ENCODE results near the gene SCAND1.
"Not testable (repeated sequence)": the region's sequence is repeated elsewhere in the genome, so short reads cannot be mapped to it uniquely, and the experiment has no call there.

The SCAND1 gene

GRCh38 chr20:35954200-35954906 lies at the start of gene SCAND1:
SCAND1 (minus strand) TSS chr20:35954502; CDS start chr20:35954284, 218 bp downstream.
- peak; percentile 97 for DNase-seq

GRCh38 chr20:36004045-36004444 lies 49.7 kb upstream of the SCAND1 start:
- no peak for DNase-seq

- DNase-seq = no peak
Measured at GRCh38 chr20:36002855-36003254, 48.6 kb upstream of the SCAND1 start.

- DNase-seq = not testable (repeated sequence)
Measured at GRCh38 chr20:36001331-36001730, 47.0 kb upstream of the SCAND1 start.

- not testable (repeated sequence) for DNase-seq
Measured at GRCh38 chr20:35996492-35996891, 42.2 kb upstream of the SCAND1 start.

GRCh38 chr20:35994994-35995453 lies 40.7 kb upstream of the SCAND1 start:
- peak; percentile 83 for DNase-seq

GRCh38 chr20:35992713-35993335 lies 38.5 kb upstream of the SCAND1 start:
- peak; percentile 36 for DNase-seq

- peak; percentile 4 for DNase-seq
Measured at GRCh38 chr20:35991142-35991771, 37.0 kb upstream of the SCAND1 start.

GRCh38 chr20:35988910-35989463 lies 34.7 kb upstream of the SCAND1 start:
- no peak for DNase-seq

- no peak for DNase-seq
Measured at GRCh38 chr20:35985806-35986205, 31.5 kb upstream of the SCAND1 start.

- no peak for DNase-seq
Measured at GRCh38 chr20:35984382-35984781, 30.1 kb upstream of the SCAND1 start.

- no peak for DNase-seq
Measured at GRCh38 chr20:35981969-35982368, 27.7 kb upstream of the SCAND1 start.

GRCh38 chr20:35979544-35979943 lies 25.2 kb upstream of the SCAND1 start:
- no peak for DNase-seq

GRCh38 chr20:35978041-35978513 lies 23.8 kb upstream of the SCAND1 start:
- DNase-seq = no peak

GRCh38 chr20:35975576-35976373 lies 21.5 kb upstream of the SCAND1 start:
- no peak for DNase-seq

- no peak for DNase-seq
Measured at GRCh38 chr20:35974256-35974655, 20.0 kb upstream of the SCAND1 start.

GRCh38 chr20:35972462-35972861 lies 18.2 kb upstream of the SCAND1 start:
- DNase-seq = no peak

GRCh38 chr20:35971981-35972380 lies 17.7 kb upstream of the SCAND1 start:
- no peak for DNase-seq

- no peak for DNase-seq
Measured at GRCh38 chr20:35968930-35969329, 14.6 kb upstream of the SCAND1 start.

- no peak for DNase-seq
Measured at GRCh38 chr20:35967979-35968640, 13.8 kb upstream of the SCAND1 start, which contains the start of gene CNBD2. CNBD2 (plus strand) TSS chr20:35968590; CDS start chr20:35968763, 173 bp downstream.

- DNase-seq = no peak
Measured at GRCh38 chr20:35963878-35964277, 9.6 kb upstream of the SCAND1 start.

GRCh38 chr20:35959291-35959690 lies 5.0 kb upstream of the SCAND1 start:
- DNase-seq = not testable (repeated sequence)
